ENCODE data around the gene LRRC34. TPM values are rescaled to one million over a fixed set of nuclear protein-coding genes. Genes with fewer than 3 reads are reported as not detected.

LRRC34 gene
- total RNA-seq, 4 donors from 2014 or later = 1.3 to 27.3 (median 5.8) TPM; not detected in 1

GRCh38 chr3:169841171-169841570 lies 28.5 kb upstream of the LRRC34 start:
- Histone ChIP-seq H3K4me1 (no peaks in the 10 kb centered on the region), H3K27ac (no peak overlapping the region), H3K36me3 (no peaks in the 10 kb centered on the region), H3K27me3 (no peaks in the 10 kb centered on the region), H3K4me3 (no peak overlapping the region), H3K9me3 (no peaks in the 10 kb centered on the region)
- intact Hi-C loops (cut with DNase I; ENCODE audit: low total_unique reads) = no loop called here
- TF ChIP-seq POLR2A (IDR thresholded peaks at IDR 0.05) = no peak
- DNase-seq = no peak

- no peak overlapping the region for H3K4me3 ChIP-seq
- H3K36me3 ChIP-seq = no peaks in the 10 kb centered on the region
- no peaks in the 10 kb centered on the region for H3K27me3 ChIP-seq
- no peak for DNase-seq
- no peaks in the 10 kb centered on the region for H3K4me1 ChIP-seq
- TF ChIP-seq CTCF (IDR thresholded peaks at IDR 0.05) = no peak
- TF ChIP-seq POLR2A (IDR thresholded peaks at IDR 0.05) = no peak
- intact Hi-C loops (cut with DNase I; ENCODE audit: low total_unique reads) = no loop called here
- no peaks in the 10 kb centered on the region for H3K9me3 ChIP-seq
- no peak overlapping the region for H3K27ac ChIP-seq
These were observed 25.9 kb upstream of the LRRC34 start for GRCh38 chr3:169838511-169839030.

GRCh38 chr3:169836942-169837275 lies 24.2 kb upstream of the LRRC34 start:
- H3K36me3 ChIP-seq = no peaks in the 10 kb centered on the region
- H3K27ac ChIP-seq = no peak overlapping the region
- TF ChIP-seq POLR2A (IDR thresholded peaks at IDR 0.05) = no peak
- TF ChIP-seq CTCF (IDR thresholded peaks at IDR 0.05) = no peak
- no peaks in the 10 kb centered on the region for H3K9me3 ChIP-seq
- H3K27me3 ChIP-seq = no peaks in the 10 kb centered on the region
- H3K4me1 ChIP-seq = no peaks in the 10 kb centered on the region
- intact Hi-C loops (cut with DNase I; ENCODE audit: low total_unique reads) = no loop called here
- no peak for DNase-seq
- H3K4me3 ChIP-seq = no peak overlapping the region

- H3K4me3 ChIP-seq = no peak overlapping the region
- no peaks in the 10 kb centered on the region for H3K27me3 ChIP-seq
- H3K27ac ChIP-seq = no peak overlapping the region
- no peaks in the 10 kb centered on the region for H3K9me3 ChIP-seq
- no peak for DNase-seq
- intact Hi-C loops (cut with DNase I; ENCODE audit: low total_unique reads) = no loop called here
- H3K36me3 ChIP-seq = no peaks in the 10 kb centered on the region
- no peak for TF ChIP-seq CTCF (IDR thresholded peaks at IDR 0.05)
- no peak for TF ChIP-seq POLR2A (IDR thresholded peaks at IDR 0.05)
- no peaks in the 10 kb centered on the region for H3K4me1 ChIP-seq
These were observed 23.6 kb upstream of the LRRC34 start for GRCh38 chr3:169836078-169836941.

- Histone ChIP-seq H3K27ac (no peak overlapping the region), H3K4me1 (no peaks in the 10 kb centered on the region), H3K4me3 (no peak overlapping the region), H3K9me3 (no peaks in the 10 kb centered on the region), H3K36me3 (no peaks in the 10 kb centered on the region), H3K27me3 (no peaks in the 10 kb centered on the region)
- no peak for DNase-seq
- TF ChIP-seq POLR2A (IDR thresholded peaks at IDR 0.05) (no peak), CTCF (IDR thresholded peaks at IDR 0.05) (no peak)
- intact Hi-C loops (cut with DNase I; ENCODE audit: low total_unique reads) = no loop called here
These were observed 22.8 kb upstream of the LRRC34 start for GRCh38 chr3:169835533-169835932.
